IPS DF 4.7 (cell line): ENCODE measurements around the gene NTRK2.

ENCODE experiments used
- DNase-seq: peaks from one replicate; pipeline ENCODE4 v3.0.0-alpha.2; 2013; ENCODE audit warnings: low spot score; ENCODE audit errors: extremely low read depth

NTRK2 gene

GRCh38 chr9:84731696-84732095, 62.2 kb downstream of the NTRK2 start:
- no peak for DNase-seq

GRCh38 chr9:84736081-84736480, 66.6 kb downstream of the NTRK2 start:
- DNase-seq, result no peak

GRCh38 chr9:84736536-84736935, 67.0 kb downstream of the NTRK2 start:
- DNase-seq, result no peak

- DNase-seq, result no peak
These were observed 68.8 kb downstream of the NTRK2 start for GRCh38 chr9:84738353-84738752.

DNA sequence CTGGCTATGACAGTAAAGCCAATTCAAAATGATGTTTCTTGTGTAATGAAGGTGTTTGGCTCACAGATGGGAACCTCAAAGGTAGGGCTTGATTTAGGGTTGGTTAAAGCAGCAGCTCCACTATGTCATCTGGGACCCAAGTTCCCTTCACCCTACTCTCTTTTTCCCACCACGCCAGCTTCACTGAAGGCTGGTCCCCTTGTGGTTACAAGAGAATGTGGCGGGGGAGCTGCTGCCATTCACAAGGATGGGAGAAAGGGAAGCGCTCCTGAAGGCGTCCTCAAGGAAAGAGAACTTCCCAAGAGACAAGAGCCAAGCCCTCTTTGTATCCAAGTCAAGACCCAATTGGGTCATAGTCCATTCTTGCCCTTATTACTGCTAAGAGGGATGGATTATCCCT, 72.7 kb downstream of the NTRK2 start:
- no peak for DNase-seq

- DNase-seq, result no peak
These were observed 74.7 kb downstream of the NTRK2 start for GRCh38 chr9:84744195-84744594.

DNA sequence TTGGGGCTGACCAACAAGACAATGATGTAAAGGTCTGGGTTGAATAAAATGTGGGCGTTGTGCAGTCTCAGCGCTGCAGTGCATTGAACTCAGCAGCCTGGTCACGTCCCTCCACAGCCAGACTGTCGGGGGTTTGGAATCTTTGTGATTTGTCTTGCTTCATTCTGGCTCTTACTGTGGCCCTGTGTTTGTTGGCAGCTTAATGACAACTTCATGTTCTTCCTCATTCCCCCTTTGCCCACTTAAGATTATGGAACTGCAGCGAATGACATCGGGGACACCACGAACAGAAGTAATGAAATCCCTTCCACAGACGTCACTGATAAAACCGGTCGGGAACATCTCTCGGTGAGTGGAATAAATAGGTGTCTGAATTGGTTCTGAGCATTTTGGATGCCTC, 75.2 kb downstream of the NTRK2 start:
- no peak for DNase-seq

DNA sequence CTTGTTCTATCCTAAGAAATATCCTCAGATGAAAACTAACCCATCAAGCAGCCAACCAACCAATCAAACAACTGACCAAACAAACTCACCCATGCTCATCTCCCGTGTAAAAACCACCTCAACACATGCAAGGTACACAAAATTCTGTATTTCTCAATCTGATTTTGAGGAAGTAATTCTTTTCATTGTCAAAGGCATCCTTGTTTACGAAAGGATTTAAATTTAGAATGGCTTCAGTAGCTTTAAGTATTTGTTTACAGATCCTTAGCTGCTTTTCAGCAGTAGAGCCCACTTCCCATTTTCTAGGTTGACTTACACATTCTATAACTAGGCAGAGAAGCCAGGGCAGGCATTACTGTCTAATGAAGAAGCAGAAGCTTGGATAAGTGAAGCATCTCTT, 78.6 kb downstream of the NTRK2 start:
- DNase-seq, result no peak

DNA sequence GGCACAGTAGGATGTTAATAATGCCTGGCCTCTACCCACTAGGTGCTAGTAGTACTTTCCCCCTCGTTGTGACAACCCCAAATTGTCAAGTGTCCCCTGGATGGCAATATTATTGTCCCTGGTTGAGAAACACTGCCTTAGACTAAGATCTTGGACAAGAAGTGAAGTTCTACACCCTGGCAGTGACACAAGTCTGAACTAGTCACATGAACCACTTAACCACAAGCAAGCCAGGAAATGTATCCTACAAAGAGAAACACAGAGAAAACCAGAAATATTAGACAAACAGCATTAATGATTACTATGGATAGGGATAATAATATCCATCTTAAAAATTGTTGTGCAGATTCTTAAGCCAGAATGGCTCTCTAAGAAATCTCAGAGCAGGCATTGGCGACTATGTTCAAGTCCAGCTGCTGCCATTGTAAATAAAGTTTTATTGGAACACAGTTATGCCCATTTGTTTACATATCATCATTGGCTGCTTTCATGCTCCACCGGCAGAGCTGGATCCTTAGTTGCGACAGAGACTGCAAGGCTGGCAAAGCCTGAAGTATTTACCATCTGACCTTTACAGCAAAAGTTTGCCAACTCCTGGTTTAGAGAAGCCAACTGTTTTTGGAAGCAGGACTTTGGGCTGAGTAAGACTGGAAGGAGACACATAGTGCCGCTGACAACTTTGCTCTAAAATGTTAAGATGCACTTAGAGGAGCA, 80.8 kb downstream of the NTRK2 start:
- no peak for DNase-seq

DNA sequence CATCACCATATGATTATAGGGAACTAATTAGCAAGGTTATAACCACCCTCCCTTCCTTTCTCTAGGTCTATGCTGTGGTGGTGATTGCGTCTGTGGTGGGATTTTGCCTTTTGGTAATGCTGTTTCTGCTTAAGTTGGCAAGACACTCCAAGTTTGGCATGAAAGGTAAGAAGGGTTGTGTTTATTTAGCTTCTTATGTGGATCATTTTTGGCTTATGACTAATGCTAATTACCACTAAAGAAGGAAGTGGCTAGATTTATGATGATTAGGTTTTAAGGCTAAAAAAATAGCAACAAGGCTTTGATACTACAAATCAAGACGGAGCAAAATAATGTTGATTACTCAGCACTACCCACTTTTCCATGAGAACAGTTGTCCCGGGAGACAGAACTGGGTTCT, 82.4 kb downstream of the NTRK2 start:
- DNase-seq, result no peak

- no peak for DNase-seq
These were observed 84.9 kb downstream of the NTRK2 start for GRCh38 chr9:84754461-84754860.

DNA sequence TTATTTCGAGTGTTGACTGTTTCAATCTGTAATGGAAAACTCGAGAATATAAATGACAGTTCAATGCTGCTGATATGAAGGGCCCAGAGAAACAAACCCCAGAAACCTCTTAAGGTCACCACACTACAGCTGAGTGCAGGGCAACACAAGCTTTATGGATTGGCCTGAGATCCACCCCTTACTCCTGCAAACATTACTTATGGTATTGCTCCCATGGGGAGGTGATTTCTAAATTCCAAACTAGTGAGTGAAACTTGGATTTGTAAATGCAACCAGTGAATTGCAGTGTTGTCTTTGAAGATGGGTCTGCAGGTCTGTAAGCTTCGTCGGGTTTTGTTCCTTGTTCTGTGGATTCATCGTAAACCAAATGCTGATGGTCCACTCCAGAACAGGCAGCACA, 85.4 kb downstream of the NTRK2 start:
- no peak for DNase-seq

DNA sequence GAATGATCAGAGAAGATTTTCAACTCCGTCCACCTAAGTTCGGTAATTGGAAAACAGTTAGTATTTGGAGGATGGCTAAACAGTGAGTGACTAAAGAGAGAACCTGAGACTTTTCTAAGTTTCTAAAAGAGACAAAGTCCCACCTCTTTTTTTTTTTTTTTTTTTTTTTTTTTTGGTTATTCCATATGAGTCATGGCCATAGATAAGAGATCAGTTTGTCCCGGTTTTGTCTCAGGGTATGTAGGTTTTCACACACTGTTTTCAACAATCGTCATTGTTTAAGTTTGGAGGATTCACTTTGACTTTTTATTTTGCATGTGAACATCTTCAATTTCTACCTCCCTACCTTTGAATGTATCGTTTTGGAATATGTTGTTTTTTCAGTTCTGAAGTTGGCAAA, 85.9 kb downstream of the NTRK2 start:
- no peak for DNase-seq

- DNase-seq, result no peak
These were observed 86.6 kb downstream of the NTRK2 start for GRCh38 chr9:84756171-84756570.

- DNase-seq, result no peak
These were observed 87.2 kb downstream of the NTRK2 start for GRCh38 chr9:84756731-84757130.

- no peak for DNase-seq
These were observed 89.3 kb downstream of the NTRK2 start for GRCh38 chr9:84758817-84759216.

DNA sequence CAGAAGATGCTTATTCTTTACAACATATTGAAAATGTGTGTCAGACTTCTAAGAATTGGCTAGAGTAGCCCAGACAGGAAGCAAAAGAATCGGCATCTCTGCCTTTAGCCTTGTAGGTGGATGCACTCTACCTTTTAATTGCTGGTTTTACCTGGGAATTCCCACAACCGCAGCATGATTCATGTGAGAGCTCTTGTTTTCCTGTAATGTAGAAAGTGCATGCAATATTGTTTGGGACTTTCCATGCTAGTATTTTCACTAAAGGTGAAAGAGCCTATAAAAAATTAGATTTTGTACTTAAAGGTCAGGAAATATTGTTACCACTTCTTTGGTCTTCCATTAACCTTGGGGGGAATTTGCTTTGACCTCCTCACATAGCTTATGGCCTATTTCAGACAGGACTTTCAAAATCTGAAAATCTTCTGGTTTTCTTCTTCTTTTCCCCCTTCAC, 89.8 kb downstream of the NTRK2 start:
- DNase-seq, result no peak

DNA sequence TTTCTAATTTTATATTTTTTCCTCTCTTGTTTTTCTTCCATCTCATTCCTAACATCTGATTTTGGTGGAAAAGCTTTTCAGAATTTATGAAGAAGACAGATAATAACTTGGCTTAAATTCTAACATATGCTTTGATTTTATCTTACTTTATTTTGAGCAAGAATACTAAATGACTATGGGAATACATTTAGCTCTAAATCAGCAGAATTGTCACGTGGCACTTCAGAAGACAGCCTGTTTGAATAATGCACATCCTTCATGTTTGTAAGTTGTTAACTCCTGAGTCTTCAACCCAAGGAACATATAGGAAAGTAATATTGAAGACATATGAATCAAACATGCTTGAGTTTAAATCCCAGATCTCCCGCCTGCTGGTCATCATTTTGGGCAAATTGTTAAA, 90.3 kb downstream of the NTRK2 start:
- no peak for DNase-seq

DNA sequence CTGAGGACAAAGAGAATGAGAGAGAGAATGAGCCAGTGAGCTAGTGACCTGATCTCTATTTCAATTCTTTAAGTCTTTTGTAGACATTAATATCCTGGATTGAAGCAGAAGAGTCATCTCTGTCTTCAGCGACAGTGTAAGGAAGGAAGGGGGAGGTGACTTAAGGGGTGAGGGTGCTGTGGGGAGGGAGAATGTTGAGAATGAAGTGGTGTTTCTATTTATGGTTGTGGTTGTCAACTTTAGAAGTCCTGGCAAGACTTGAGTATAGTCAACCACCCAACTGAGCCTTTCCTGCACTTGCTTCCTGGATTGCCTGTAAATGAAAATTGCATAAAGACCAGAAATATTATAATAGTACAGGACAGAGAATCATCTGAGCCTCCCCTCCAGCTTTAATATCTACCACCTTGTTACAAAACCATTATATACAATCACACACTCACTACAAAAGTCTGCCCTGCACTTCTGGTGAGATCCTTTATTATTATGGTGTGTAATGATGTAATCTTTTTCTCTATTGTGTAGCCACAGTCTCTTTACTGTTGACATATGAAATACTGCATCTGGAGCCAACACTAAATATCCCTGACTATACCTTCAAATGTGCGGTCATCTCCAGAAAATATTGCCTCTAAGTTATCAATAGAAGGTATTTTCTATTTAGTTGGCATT, 91.7 kb downstream of the NTRK2 start:
- DNase-seq, result no peak

GRCh38 chr9:84772511-84772910, 103.0 kb downstream of the NTRK2 start:
- DNase-seq, result no peak

- no peak for DNase-seq
These were observed 103.5 kb downstream of the NTRK2 start for GRCh38 chr9:84773022-84773421.

DNA sequence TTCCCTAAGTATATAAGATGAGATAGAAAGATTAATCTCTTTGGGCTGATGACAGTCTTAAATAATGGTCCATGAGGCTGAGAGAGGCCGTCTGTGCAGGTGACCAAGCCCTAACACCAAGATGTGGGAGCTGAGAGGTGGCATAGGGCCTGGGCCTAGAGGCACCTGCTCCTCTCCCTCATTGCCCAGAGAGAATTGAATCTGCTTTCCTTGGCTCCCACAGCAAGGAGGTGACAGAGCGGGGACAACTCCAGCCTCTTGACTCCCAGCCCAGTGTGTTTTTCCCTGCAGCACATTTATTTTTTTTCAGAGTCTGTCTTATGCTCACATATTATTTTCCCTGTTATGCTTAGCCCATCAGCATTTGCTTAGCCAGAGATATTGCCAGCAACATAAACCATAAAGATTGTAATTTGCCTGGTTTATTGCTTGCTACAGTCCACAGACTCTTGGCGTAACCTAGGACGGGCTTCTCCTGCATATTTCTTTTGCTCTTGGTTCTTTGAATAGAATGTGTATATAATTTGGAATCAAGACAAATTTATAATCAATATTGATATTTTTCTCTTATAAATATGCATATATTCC, 105.6 kb downstream of the NTRK2 start:
- no peak for DNase-seq

- no peak for DNase-seq
These were observed 109.0 kb downstream of the NTRK2 start for GRCh38 chr9:84778570-84778969.
